Ishikawa (cell line): ENCODE measurements around the gene CAMK1G.

ENCODE experiments used
- CEBPB ChIP-seq: IDR thresholded peaks from 2 replicates; pipeline ENCODE4 v1.6.1; 2012
- EP300 ChIP-seq: IDR thresholded peaks from 2 replicates; pipeline ENCODE4 v1.6.1; 2012; ENCODE audit warnings: borderline replicate concordance
- TAF1 ChIP-seq: IDR thresholded peaks from 2 replicates; pipeline ENCODE4 v1.6.1; 2012; ENCODE audit warnings: low read depth, mild to moderate bottlenecking
- TCF12 ChIP-seq: IDR thresholded peaks from 2 replicates; pipeline ENCODE4 v1.6.1; 2012; ENCODE audit warnings: low read depth
- YY1 ChIP-seq: IDR thresholded peaks from 2 replicates; pipeline ENCODE4 v1.6.1; 2012; ENCODE audit warnings: low read depth
- ZBTB7A ChIP-seq: IDR thresholded peaks from 2 replicates; pipeline ENCODE4 v1.6.1; 2012; ENCODE audit warnings: low read depth
- TF ChIP-seq, protein P1 (sequence below): IDR thresholded peaks from 2 replicates; pipeline ENCODE4 v1.6.1; 2012
- TF ChIP-seq, protein P2 (sequence below): IDR thresholded peaks from 2 replicates; pipeline ENCODE4 v1.6.1; 2012; ENCODE audit warnings: low read depth, mild to moderate bottlenecking

DNA sequence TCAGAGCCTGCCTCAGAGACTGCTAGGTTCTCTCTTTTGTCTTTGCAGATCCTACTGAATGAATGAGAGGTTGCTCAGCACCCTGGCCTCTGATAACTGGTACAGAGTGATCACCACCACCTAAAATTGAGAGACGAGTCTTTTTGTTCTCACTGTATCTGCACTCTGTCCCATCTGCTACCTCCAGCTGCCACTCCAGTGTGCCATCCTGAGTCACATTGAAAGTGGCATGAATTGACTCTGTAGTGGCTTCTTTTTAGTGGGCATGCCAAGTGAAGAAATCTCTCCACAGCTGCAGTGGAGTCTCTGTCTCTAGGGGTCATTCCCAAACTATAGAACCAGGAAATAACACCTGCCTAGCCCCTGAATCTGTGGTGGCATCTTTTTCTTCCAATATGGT is 14.7 kb downstream of the CAMK1G start:
- TF ChIP-seq, protein P1, sequence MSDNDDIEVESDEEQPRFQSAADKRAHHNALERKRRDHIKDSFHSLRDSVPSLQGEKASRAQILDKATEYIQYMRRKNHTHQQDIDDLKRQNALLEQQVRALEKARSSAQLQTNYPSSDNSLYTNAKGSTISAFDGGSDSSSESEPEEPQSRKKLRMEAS: no peak
- TF ChIP-seq, protein P2, sequence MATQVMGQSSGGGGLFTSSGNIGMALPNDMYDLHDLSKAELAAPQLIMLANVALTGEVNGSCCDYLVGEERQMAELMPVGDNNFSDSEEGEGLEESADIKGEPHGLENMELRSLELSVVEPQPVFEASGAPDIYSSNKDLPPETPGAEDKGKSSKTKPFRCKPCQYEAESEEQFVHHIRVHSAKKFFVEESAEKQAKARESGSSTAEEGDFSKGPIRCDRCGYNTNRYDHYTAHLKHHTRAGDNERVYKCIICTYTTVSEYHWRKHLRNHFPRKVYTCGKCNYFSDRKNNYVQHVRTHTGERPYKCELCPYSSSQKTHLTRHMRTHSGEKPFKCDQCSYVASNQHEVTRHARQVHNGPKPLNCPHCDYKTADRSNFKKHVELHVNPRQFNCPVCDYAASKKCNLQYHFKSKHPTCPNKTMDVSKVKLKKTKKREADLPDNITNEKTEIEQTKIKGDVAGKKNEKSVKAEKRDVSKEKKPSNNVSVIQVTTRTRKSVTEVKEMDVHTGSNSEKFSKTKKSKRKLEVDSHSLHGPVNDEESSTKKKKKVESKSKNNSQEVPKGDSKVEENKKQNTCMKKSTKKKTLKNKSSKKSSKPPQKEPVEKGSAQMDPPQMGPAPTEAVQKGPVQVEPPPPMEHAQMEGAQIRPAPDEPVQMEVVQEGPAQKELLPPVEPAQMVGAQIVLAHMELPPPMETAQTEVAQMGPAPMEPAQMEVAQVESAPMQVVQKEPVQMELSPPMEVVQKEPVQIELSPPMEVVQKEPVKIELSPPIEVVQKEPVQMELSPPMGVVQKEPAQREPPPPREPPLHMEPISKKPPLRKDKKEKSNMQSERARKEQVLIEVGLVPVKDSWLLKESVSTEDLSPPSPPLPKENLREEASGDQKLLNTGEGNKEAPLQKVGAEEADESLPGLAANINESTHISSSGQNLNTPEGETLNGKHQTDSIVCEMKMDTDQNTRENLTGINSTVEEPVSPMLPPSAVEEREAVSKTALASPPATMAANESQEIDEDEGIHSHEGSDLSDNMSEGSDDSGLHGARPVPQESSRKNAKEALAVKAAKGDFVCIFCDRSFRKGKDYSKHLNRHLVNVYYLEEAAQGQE: no peak
- TF ChIP-seq EP300 (no peak), YY1 (no peak), TAF1 (no peak), TCF12 (no peak), CEBPB (no peak), ZBTB7A (no peak)
